GM12878 (cell line): ENCODE data around the gene SERPINB3. TPM values are rescaled to one million over a fixed set of nuclear protein-coding genes. Genes with fewer than 3 reads are reported as not detected.

Experiments
- ATAC-seq: fragments of 200-7000 bp; cut with Tn5 transposase; 3 replicates; pipeline ENCODE4 v1.9.1; 2020; ENCODE audit warnings: mild to moderate bottlenecking, moderate library complexity
- BruUV-seq: library from RNA; stranded (reverse); fragments of 400-500 nt; replicated peaks from 2 replicates; lab custom pipeline; 2021; lab: Mats Ljungman, UMichigan
- CTCF ChIA-PET: fragments of 300-600 bp; sonication (Branson Sonifier 250); formaldehyde crosslinking; extraction: SDS; loops from one replicate; lab custom pipeline; 2021; ENCODE audit warnings: inconsistent platforms; lab: Yijun Ruan, JAX
- POLR2A ChIA-PET: fragments of 350-600 bp; formaldehyde crosslinking; extraction: SDS; loops from one replicate; lab custom pipeline; 2021; ENCODE audit warnings: inconsistent platforms; lab: Charles Lee
- RAD21 ChIA-PET: fragments of 300-600 bp; sonication (Branson Sonifier 250); formaldehyde crosslinking; loops from one replicate; lab custom pipeline; 2023; ENCODE audit warnings: antibody characterized with exemption; ENCODE audit not compliant: unreplicated experiment; lab: Charles Lee
- SMC1A ChIA-PET: fragments of 300-600 bp; sonication (Branson Sonifier 250); formaldehyde crosslinking; loops from one replicate; lab custom pipeline; 2023; ENCODE audit not compliant: unreplicated experiment, uncharacterized antibody; lab: Charles Lee
- DNase-seq: peaks from one replicate; pipeline ENCODE4 v3.0.0-alpha.2; 2011; ENCODE audit warnings: low read depth, low spot score
- FAIRE-seq: peaks from 3 replicates; lab custom pipeline; 2011; peaks lifted over from hg19 to GRCh38; lab: Jason Lieb, UNC
- H2AFZ ChIP-seq: 2 replicates; pipeline ENCODE4 v1.6.0; 2011; ENCODE audit warnings: low read depth, low read length, control low read depth; ENCODE audit not compliant: control insufficient read depth
- H3K27ac ChIP-seq: 2 replicates; pipeline ENCODE4 v1.5.1; 2011; ENCODE audit warnings: control low read depth; ENCODE audit not compliant: control insufficient read depth, insufficient read depth
- H3K27me3 ChIP-seq, 2 experiments: replicated peaks in 1 of 2; 2 replicates each; pipeline versions ENCODE4 v1.6.0 to v1.6.1; 2011; ENCODE audit warnings: low read length in 1 of 2; ENCODE audit not compliant: control insufficient read depth in 2 of 2, insufficient read depth in 2 of 2
- H3K36me3 ChIP-seq, 2 experiments: 2 replicates each; pipeline ENCODE4 v1.5.1; 2011; ENCODE audit warnings: low read length in 1 of 2; ENCODE audit not compliant: control insufficient read depth in 2 of 2, insufficient read depth in 2 of 2
- H3K4me1 ChIP-seq: 2 replicates; pipeline ENCODE4 v1.6.1; 2011; ENCODE audit warnings: mild to moderate bottlenecking, low read length, moderate library complexity, mixed read lengths; ENCODE audit not compliant: control insufficient read depth, insufficient read depth
- H3K4me2 ChIP-seq: 2 replicates; pipeline ENCODE4 v1.6.0; 2011; ENCODE audit warnings: control low read depth; ENCODE audit not compliant: control insufficient read depth, insufficient read depth
- H3K4me3 ChIP-seq: fragments of 200-600 bp; sonication (generic); 2 replicates; pipeline ENCODE4 v1.5.1; 2016
- H3K79me2 ChIP-seq: 2 replicates; pipeline ENCODE4 v1.6.0; 2011; ENCODE audit warnings: low read length; ENCODE audit not compliant: control insufficient read depth, insufficient read depth
- H3K9ac ChIP-seq: 2 replicates; pipeline ENCODE4 v1.8.0; 2011; ENCODE audit warnings: low read length, control low read depth, mixed read lengths; ENCODE audit not compliant: control insufficient read depth, insufficient read depth
- H3K9me3 ChIP-seq: replicated peaks from 3 replicates; pipeline ENCODE4 v1.5.1; 2011; ENCODE audit warnings: mild to moderate bottlenecking, low read length; ENCODE audit not compliant: control insufficient read depth, insufficient read depth
- H4K20me1 ChIP-seq: 2 replicates; pipeline ENCODE4 v1.6.0; 2011; ENCODE audit not compliant: control insufficient read depth, insufficient read depth
- ATF3 ChIP-seq: IDR thresholded peaks from 2 replicates; pipeline ENCODE4 v1.6.1; 2011; ENCODE audit warnings: low read depth, mild to moderate bottlenecking, low read length, moderate library complexity, borderline replicate concordance; ENCODE audit errors: extremely low read depth
- BRCA1 ChIP-seq: IDR thresholded peaks from 2 replicates; pipeline ENCODE4 v1.6.1; 2011; ENCODE audit warnings: low read depth, low read length, improper control_type of control experiment
- CREM ChIP-seq: IDR thresholded peaks from 2 replicates; pipeline ENCODE4 v1.6.1; 2014; ENCODE audit warnings: antibody characterized with exemption, low read depth
- FOXM1 ChIP-seq: IDR thresholded peaks from 2 replicates; pipeline ENCODE4 v1.6.1; 2012; ENCODE audit warnings: low read depth, mild to moderate bottlenecking, inconsistent platforms, low read length, moderate library complexity
- HCFC1 ChIP-seq: fragments of 150-350 bp; IDR thresholded peaks from 2 replicates; pipeline ENCODE4 v1.6.1; 2014; ENCODE audit warnings: low read length
- IKZF1 ChIP-seq: fragments of 450-650 bp; conservative IDR thresholded peaks from 2 replicates; pipeline ENCODE4 v1.6.1; 2017; ENCODE audit warnings: antibody characterized with exemption, mild to moderate bottlenecking
- MEF2A ChIP-seq: IDR thresholded peaks from 2 replicates; pipeline ENCODE4 v1.6.1; 2011; ENCODE audit warnings: low read depth, mild to moderate bottlenecking, low read length, moderate library complexity; ENCODE audit not compliant: insufficient read depth
- MYC ChIP-seq: IDR thresholded peaks from 2 replicates; pipeline ENCODE4 v1.6.1; 2011; ENCODE audit warnings: mild to moderate bottlenecking, low read length, moderate library complexity, inconsistent platforms; ENCODE audit not compliant: insufficient read depth, insufficient replicate concordance, insufficient read length, severe bottlenecking
- POLR2AphosphoS5 ChIP-seq: IDR thresholded peaks from 2 replicates; pipeline ENCODE4 v1.6.1; 2011; ENCODE audit warnings: mild to moderate bottlenecking, low read length, inconsistent platforms
- RAD21 ChIP-seq: IDR thresholded peaks from 2 replicates; pipeline ENCODE4 v1.6.1; 2011; ENCODE audit warnings: mild to moderate bottlenecking, low read depth, low read length, moderate library complexity; ENCODE audit not compliant: insufficient read depth
- RELA ChIP-seq: fragments of 450-650 bp; IDR thresholded peaks from 2 replicates; pipeline ENCODE4 v1.8.0; 2014; ENCODE audit warnings: borderline replicate concordance; ENCODE audit not compliant: partially characterized antibody
- REST ChIP-seq: IDR thresholded peaks from 2 replicates; pipeline ENCODE4 v1.6.1; 2012; ENCODE audit warnings: mild to moderate bottlenecking, low read depth, low read length
- SIX5 ChIP-seq: IDR thresholded peaks from 2 replicates; pipeline ENCODE4 v1.6.1; 2011; ENCODE audit warnings: mild to moderate bottlenecking, low read depth, low read length, moderate library complexity; ENCODE audit not compliant: severe bottlenecking
- SMAD5 ChIP-seq: IDR thresholded peaks from 2 replicates; pipeline ENCODE4 v1.6.1; 2016; ENCODE audit warnings: antibody characterized with exemption, low read depth
- TAF1 ChIP-seq: IDR thresholded peaks from 2 replicates; pipeline ENCODE4 v1.6.1; 2011; ENCODE audit warnings: mild to moderate bottlenecking, low read depth, low read length, borderline replicate concordance
- YY1 ChIP-seq: IDR thresholded peaks from 2 replicates; pipeline ENCODE4 v1.6.1; 2011; ENCODE audit warnings: low read depth, mild to moderate bottlenecking, low read length
- WGBS: methylation state at CpG from one replicate; pipeline ENCODE4 v1.1.6; 2016; ENCODE audit warnings: low lambda C conversion rate; ENCODE audit not compliant: insufficient replicate concordance, insufficient coverage; ENCODE audit errors: missing lambda C conversion rate; 5-methylcytosine and 5-hydroxymethylcytosine counted together
- in situ Hi-C: fragments of 300-500 bp; cut with MboI; formaldehyde crosslinking; loops from 9 replicates; pipeline ENCODE4 v1.14.3; 2018; ENCODE audit warnings: mixed read lengths
- intact Hi-C: fragments of 100-400 bp; cut with micrococcal nuclease; formaldehyde crosslinking; loops from one replicate; pipeline ENCODE4 v1.14.2; 2022; ENCODE audit not compliant: unreplicated experiment
- polyA plus RNA-seq, 11 experiments: library from polyadenylated mRNA; depleted of rRNA in 4 of 11; unstranded in 6 of 11; stranded (reverse) in 5 of 11; fragments of >200 nt; fragmentation: Nextera tagmentation in 4 of 11; fragmentation: Illumina TruSeq in 1 of 11; extraction: Ambion mirVana in 4 of 11; extraction: Trizol in 1 of 11; gene quantifications; 1 replicate in 1 of 11; 2 replicates in 10 of 11; pipeline versions ENCODE4 v1.2.1 to v1.2.3, GENCODE V29; 2011 to 2016; ENCODE audit warnings: inconsistent platforms in 2 of 11, missing spikeins in 2 of 11, low read depth in 1 of 11
- total RNA-seq, 4 experiments: library from RNA; depleted of rRNA in 3 of 4; stranded (reverse); fragments of >200 nt in 3 of 4; fragmentation: Illumina TruSeq in 1 of 4; extraction: Trizol in 1 of 4; gene quantifications; 2 replicates each; pipeline versions ENCODE4 v1.2.1 to v1.2.3, GENCODE V29; 2013 to 2021
- TF ChIP-seq, protein P1 (sequence below): fragments of 150-350 bp; IDR thresholded peaks from 2 replicates; pipeline ENCODE4 v1.6.1; 2014; ENCODE audit warnings: mild to moderate bottlenecking, low read depth, low read length
- TF ChIP-seq, protein P2 (sequence below): IDR thresholded peaks from 2 replicates; pipeline ENCODE4 v1.6.1; 2012; ENCODE audit warnings: low read depth, low read length, improper control_type of control experiment

Gene SERPINB3
- total and polyA plus RNA-seq, 10 of the 15 experiments (the other 5 are each of a cell fraction or from before 2014, with no cell fraction given): not detected

DNA sequence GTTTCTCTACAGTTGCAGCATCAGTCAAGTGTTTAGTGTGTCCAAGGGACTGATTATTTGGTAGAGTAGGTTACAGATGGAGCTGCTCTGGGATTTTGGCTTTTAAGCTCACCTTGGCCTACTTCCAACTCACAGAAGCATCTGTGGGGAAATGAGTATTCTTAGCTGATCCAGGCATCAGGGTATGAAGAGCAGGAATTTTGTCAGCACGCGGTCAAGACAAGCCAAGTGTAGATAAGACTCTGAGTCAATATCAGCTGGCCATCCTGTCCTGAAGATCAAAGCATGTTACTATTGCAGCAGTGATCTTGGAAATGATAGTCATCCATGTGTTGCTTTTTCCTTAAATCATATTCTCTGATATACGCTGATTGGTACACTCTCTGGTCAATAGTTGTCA is 42.0 kb downstream of the SERPINB3 start (continued):
- TF ChIP-seq RELA: no peak
- TF ChIP-seq, protein P1, sequence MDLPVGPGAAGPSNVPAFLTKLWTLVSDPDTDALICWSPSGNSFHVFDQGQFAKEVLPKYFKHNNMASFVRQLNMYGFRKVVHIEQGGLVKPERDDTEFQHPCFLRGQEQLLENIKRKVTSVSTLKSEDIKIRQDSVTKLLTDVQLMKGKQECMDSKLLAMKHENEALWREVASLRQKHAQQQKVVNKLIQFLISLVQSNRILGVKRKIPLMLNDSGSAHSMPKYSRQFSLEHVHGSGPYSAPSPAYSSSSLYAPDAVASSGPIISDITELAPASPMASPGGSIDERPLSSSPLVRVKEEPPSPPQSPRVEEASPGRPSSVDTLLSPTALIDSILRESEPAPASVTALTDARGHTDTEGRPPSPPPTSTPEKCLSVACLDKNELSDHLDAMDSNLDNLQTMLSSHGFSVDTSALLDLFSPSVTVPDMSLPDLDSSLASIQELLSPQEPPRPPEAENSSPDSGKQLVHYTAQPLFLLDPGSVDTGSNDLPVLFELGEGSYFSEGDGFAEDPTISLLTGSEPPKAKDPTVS: no peak
- TF ChIP-seq RAD21: no peak
- TF ChIP-seq SIX5: no peak

GRCh38 chr18:63617915-63618234 is 43.8 kb downstream of the SERPINB3 start:
- no TSS peak for BruUV-seq
- Histone ChIP-seq H3K27me3 (no peaks in the 10 kb centered on the region), H3K79me2 (no peaks in the 10 kb centered on the region), H3K36me3 (no peaks in the 10 kb centered on the region), H4K20me1 (no peaks in the 10 kb centered on the region), H2AFZ (no peak overlapping the region), H3K4me1 (no peaks in the 10 kb centered on the region), H3K27ac (no peak overlapping the region), H3K4me2 (no peak overlapping the region), H3K9ac (no peak overlapping the region), H3K4me3 (no peak overlapping the region), H3K9me3 (no peaks in the 10 kb centered on the region; the same call in 2 of the 3 replicates)
- WGBS: 86% methylated on average over 2 of the region's 2 CpGs
- ChIA-PET POLR2A (no interaction called here), SMC1A (interaction anchor here (0.9 kb wide), 1 partner anchor 16 kb away, joined by 3 read pairs; no protein-coding TSS in a partner anchor), CTCF (no interaction called here), RAD21 (no interaction called here)
- no peak for DNase-seq
- FAIRE-seq: no peak
- in situ Hi-C loops: no loop called here
- no peak for ATAC-seq
- TF ChIP-seq ATF3 (no peak), YY1 (no peak), HCFC1 (no peak), IKZF1 (no peak), POLR2AphosphoS5 (no peak), MEF2A (no peak), BRCA1 (no peak), CREM (no peak), FOXM1 (no peak), SMAD5 (no peak), REST (no peak), MYC (no peak), TAF1 (no peak)
- TF ChIP-seq, protein P2, sequence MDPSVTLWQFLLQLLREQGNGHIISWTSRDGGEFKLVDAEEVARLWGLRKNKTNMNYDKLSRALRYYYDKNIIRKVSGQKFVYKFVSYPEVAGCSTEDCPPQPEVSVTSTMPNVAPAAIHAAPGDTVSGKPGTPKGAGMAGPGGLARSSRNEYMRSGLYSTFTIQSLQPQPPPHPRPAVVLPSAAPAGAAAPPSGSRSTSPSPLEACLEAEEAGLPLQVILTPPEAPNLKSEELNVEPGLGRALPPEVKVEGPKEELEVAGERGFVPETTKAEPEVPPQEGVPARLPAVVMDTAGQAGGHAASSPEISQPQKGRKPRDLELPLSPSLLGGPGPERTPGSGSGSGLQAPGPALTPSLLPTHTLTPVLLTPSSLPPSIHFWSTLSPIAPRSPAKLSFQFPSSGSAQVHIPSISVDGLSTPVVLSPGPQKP: no peak
- intact Hi-C loops: no loop called here
